ENCODE results near the gene IL1RAPL2. TPM values are rescaled to one million over a fixed set of nuclear protein-coding genes. Genes with fewer than 3 reads are reported as not detected.

Gene IL1RAPL2
- total RNA-seq, 4 donors from 2014 or later: 0.50 to 1.3 (median 0.67) TPM

GRCh38 chrX:105636667-105637066 is 1070.7 kb downstream of the IL1RAPL2 start:
- 53% methylated on average over 1 of the region's 1 CpG for WGBS
- H3K9me3 ChIP-seq: no peaks in the 10 kb centered on the region

GRCh38 chrX:105645667-105646357 is 1079.8 kb downstream of the IL1RAPL2 start:
- no peaks in the 10 kb centered on the region for H3K27me3 ChIP-seq
- H3K27ac ChIP-seq (replicated peaks in 1 of 4): no peak overlapping the region
- H3K4me1 ChIP-seq: no peaks in the 10 kb centered on the region
- no peak for DNase-seq (ENCODE audit: extremely low spot score)
- intact Hi-C loops (cut with DNase I): no loop called here
- no peak overlapping the region for H3K4me3 ChIP-seq
- WGBS: 75% methylated on average over 5 of the region's 5 CpGs
- no peaks in the 10 kb centered on the region for H3K36me3 ChIP-seq
- no peaks in the 10 kb centered on the region for H3K9me3 ChIP-seq
- TF ChIP-seq POLR2A (IDR thresholded peaks at IDR 0.05; ENCODE audit: low read depth) (no peak), EP300 (IDR thresholded peaks at IDR 0.05) (no peak), CTCF (IDR thresholded peaks at IDR 0.05) (no peak), POLR2AphosphoS5 (IDR thresholded peaks at IDR 0.05) (no peak)

More at GRCh38 chrX:105636667-105637066, 1070.7 kb downstream of the IL1RAPL2 start:
- no peak overlapping the region for H3K27ac ChIP-seq (replicated peaks in 1 of 4)
- no peaks in the 10 kb centered on the region for H3K36me3 ChIP-seq
- H3K4me3 ChIP-seq: no peak overlapping the region
- intact Hi-C loops (cut with DNase I): no loop called here
- H3K4me1 ChIP-seq: no peaks in the 10 kb centered on the region
- no peak for DNase-seq (ENCODE audit: extremely low spot score)
- TF ChIP-seq POLR2A (IDR thresholded peaks at IDR 0.05; ENCODE audit: low read depth): no peak
- no peak for TF ChIP-seq POLR2AphosphoS5 (IDR thresholded peaks at IDR 0.05)
- no peak for TF ChIP-seq CTCF (IDR thresholded peaks at IDR 0.05)
- no peak for TF ChIP-seq EP300 (IDR thresholded peaks at IDR 0.05)
- no peaks in the 10 kb centered on the region for H3K27me3 ChIP-seq

GRCh38 chrX:105646592-105647372 is 1080.8 kb downstream of the IL1RAPL2 start:
- no peaks in the 10 kb centered on the region for H3K36me3 ChIP-seq
- DNase-seq (ENCODE audit: extremely low spot score): no peak
- TF ChIP-seq POLR2AphosphoS5 (IDR thresholded peaks at IDR 0.05): no peak
- TF ChIP-seq EP300 (IDR thresholded peaks at IDR 0.05): no peak
- TF ChIP-seq POLR2A (IDR thresholded peaks at IDR 0.05; ENCODE audit: low read depth): no peak
- no peak for TF ChIP-seq CTCF (IDR thresholded peaks at IDR 0.05)

GRCh38 chrX:105647749-105648148 is 1081.8 kb downstream of the IL1RAPL2 start:
- H3K27ac ChIP-seq (replicated peaks in 1 of 4): no peak overlapping the region
- no peaks in the 10 kb centered on the region for H3K9me3 ChIP-seq
- no peak for TF ChIP-seq CTCF (IDR thresholded peaks at IDR 0.05)
- TF ChIP-seq POLR2AphosphoS5 (IDR thresholded peaks at IDR 0.05): no peak
- TF ChIP-seq EP300 (IDR thresholded peaks at IDR 0.05): no peak
- TF ChIP-seq POLR2A (IDR thresholded peaks at IDR 0.05; ENCODE audit: low read depth): no peak
- no peaks in the 10 kb centered on the region for H3K36me3 ChIP-seq
- no peak overlapping the region for H3K4me3 ChIP-seq
- no peak for DNase-seq (ENCODE audit: extremely low spot score)
- H3K4me1 ChIP-seq: no peaks in the 10 kb centered on the region
- intact Hi-C loops (cut with DNase I): no loop called here
- H3K27me3 ChIP-seq: no peaks in the 10 kb centered on the region
- 67% methylated on average over 2 of the region's 2 CpGs for WGBS

More at GRCh38 chrX:105646592-105647372, 1080.8 kb downstream of the IL1RAPL2 start:
- no peaks in the 10 kb centered on the region for H3K27me3 ChIP-seq
- H3K9me3 ChIP-seq: no peaks in the 10 kb centered on the region
- WGBS: 82% methylated on average over 17 of the region's 17 CpGs
- H3K27ac ChIP-seq (replicated peaks in 1 of 4): no peak overlapping the region
- H3K4me3 ChIP-seq: no peak overlapping the region
- intact Hi-C loops (cut with DNase I): no loop called here
- no peaks in the 10 kb centered on the region for H3K4me1 ChIP-seq

Data from esophagus muscularis mucosa (tissue), 4 donors.